T47D (cell line): ENCODE data around the gene IGF2BP3.
A peak's percentile ranks its signal among the peaks of the same experiment; 100 is the strongest.
"Not testable (repeated sequence)": the region's sequence is repeated elsewhere in the genome, so short reads cannot be mapped to it uniquely, and the experiment has no call there.

ENCODE experiments used
- DNase-seq, 2 experiments: peaks; one replicate each; pipeline versions ENCODE4 v3.0.0 to v3.0.0-alpha.2; 2011 to 2012; ENCODE audit warnings: low read depth in 1 of 2, low spot score in 1 of 2
- JUND ChIP-seq: IDR thresholded peaks from 2 replicates; pipeline ENCODE4 v1.6.1; 2012; ENCODE audit warnings: low read depth
- in situ Hi-C: cut with HindIII; loops from 2 replicates; pipeline ENCODE4 v1.10.0; 2016; ENCODE audit warnings: low sequenced_read_pairs, low pct_unique_long_range_greater_than_20kb

IGF2BP3 gene

DNA sequence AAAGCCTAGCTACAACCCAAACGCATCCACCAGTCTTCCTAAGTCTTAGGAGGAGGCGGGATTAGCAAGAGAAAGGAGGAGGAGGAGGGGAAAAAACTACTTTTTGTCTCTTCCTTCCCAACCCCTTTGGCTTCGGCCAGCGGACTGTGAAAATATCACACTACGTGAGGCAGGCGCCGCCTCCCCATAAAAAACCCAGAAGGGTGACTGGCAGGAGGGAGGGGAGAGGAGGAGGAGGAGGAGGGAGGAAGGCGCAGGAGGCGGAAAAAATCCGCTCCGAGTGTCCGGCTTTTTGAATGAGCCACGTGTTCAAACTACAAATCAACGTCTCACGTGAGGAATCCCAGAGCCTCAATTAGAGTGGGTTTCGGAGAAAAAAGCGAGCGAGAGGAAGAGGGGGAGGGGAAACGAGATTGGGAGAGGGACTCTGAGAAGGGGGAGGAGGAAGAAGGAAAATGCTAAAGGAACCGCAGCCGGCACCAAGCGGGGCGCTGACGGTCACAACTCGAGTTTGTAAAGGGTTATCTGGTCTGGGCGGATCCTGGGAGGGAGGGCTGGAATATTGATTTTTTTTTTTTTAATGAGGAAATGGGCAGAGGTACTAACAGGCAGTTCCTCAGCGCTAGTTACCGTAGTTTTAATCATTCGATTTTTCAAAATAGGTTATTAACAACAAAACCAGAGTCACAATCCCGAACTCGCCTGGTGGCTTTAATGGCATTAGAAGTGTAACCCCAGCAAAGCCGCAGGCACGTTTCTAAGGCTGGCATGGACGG lies at the start of gene IGF2BP3:
IGF2BP3 (minus strand) TSS at position 162 of the 776 bp plus-strand sequence. CDS start 381 bp downstream, outside the sequence.
- DNase-seq = peak in 1 of 2 experiments; percentile 41
- TF ChIP-seq JUND = no peak
- in situ Hi-C loops = no loop called here

DNA sequence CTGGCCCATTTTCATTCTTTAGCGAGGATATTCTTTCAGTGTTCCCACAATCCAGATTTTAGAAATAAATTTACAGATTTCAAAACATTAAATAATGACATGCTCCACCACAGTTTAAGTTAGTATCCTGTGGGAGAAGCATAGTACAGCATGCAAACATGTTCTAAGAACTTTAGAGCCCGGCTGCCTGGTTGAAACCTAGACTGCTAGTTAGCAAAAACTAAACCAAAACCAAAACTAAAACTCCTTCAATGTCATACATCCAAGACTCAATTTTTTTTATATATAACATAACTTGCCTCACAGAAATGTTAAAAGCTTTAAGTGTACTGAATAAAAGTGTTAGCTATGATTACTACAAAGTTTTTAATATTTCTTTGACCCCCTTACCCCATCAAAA lies 44.5 kb upstream of the IGF2BP3 start:
- no peak for DNase-seq
- TF ChIP-seq JUND = no peak
- in situ Hi-C loops = no loop called here

DNA sequence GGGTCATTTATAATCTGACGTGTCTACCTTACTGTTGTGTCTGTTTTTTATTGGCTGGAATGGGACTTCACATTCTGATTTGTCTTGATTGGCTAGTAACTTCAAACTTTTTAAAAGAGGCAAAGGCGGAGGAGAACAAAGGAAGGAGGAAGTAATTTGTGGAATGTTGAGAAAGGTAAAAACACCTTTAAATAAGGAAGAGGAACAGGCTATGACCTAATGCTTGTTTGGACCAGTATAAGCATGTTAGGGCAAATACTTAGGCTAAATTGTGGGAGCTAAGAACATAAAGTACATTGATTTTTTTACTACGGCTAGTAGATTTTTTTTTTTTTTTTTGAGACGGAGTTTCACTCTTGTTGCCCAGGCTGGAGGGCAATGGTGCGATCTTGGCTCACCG lies 43.5 kb upstream of the IGF2BP3 start:
- in situ Hi-C loops = not testable (repeated sequence)
- peak in 1 of 2 experiments; percentile 46 for DNase-seq

DNA sequence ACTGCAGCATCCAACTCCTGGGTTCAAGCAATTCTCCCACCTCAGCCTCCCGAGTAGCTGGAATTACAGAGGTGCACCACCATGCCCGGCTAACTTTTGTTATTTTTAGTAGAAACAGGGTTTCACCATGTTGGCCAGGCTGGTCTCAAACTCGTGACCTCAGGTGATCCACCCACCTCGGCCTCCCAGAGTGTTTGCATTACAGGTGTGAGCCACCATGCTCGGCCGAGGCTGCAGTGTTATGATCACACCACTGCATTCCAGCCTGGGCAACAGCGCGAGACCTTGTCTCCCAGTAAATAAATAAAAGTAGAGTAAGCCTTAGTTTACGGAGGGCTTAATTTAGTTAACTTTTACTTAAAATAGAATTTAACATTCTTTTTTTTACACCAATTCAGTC lies 23.7 kb upstream of the IGF2BP3 start:
- DNase-seq = no peak
- in situ Hi-C loops = no loop called here
- TF ChIP-seq JUND = no peak

DNA sequence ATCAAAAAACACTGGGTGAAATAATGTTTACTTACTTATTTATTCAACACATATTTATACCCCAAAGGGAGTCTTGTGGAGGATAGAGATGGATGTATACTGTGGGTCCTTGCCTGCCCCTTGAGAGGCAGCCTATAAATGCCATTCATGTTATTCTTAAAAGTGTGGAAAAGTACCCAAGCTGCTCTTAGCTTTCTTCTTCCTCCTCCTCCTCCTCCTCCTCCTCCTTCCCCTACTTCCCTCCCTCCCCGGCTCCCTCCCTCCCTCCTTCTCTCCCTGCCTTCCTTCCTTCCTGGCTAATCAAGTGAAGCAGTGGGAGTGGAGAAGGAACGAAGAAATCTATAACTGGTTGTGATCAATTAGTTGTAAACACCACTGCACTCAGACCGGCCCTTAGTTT lies 21.2 kb upstream of the IGF2BP3 start:
- TF ChIP-seq JUND = no peak
- in situ Hi-C loops = no loop called here
- DNase-seq = no peak

DNA sequence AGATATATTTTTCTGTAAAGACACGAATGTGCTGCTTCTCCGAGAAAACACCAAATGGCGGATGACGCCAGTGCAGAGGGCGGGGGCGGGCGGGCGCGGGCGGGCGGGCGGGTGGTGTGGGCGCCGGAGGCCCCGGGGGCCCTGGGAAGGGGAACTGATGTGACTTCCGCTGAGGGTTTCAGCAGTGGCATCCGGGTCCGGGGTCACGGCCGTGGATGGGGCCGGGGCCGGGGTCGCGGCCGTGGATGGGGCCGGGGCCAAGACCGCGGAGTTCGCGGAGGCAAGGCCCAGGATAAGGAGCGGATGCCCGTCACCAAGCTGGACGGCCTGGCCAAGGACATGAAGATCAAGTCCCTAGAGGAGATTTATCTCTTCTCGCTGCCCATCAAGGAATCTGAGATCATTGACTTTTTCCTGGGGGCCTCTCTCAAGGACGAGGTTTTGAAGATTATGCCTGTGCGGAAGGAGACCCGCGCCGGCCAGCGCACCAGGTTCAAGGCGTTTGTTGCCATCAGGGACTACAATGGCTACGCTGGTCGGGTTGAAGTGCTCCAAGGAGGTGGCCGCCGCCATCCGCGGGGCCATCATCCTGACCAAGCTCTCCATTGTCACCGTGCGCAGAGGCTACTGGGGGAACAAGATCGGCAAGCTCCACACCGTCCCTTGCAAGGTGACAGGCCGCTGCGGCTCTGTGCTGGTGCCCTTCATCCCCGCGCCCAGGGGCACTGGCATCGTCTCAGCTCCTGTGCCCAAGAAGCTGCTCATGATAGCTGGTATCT lies 20.3 kb upstream of the IGF2BP3 start:
- DNase-seq = no peak
- in situ Hi-C loops = no loop called here
- TF ChIP-seq JUND = no peak

DNA sequence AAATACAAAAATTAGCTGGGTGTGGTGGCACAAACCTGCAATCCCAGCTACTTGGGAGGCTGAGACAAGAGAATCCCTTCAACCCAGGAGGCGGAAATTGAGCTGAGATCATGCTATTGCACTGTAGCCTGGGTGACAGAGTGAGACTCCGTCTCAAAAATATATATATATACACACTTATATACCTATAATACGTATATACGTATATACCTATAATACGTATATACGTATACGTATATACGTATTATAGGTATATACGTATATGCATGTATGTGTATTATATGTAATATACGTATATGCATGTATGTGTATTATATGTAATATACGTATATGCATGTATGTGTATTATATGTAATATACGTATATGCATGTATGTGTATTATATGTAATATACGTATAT lies 18.4 kb upstream of the IGF2BP3 start:
- not testable (repeated sequence) for DNase-seq

DNA sequence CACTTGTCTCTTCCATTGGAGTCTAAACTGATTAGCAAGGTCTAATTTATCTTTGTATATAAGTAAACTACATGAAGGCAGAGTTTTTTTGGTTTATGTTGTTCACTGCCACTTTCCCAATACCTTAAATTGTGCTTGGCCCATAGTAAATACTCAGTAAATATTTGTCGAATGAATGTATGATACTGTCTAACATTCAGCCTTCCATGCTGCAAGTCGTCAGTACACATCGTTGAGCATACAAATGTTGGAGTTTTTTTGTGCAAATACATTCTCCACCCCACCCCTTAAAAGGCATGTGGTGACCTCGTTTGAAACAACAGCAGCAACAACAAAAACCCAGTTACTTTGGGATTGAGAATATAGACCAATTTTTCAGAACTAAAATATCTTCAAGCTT lies 17.4 kb upstream of the IGF2BP3 start:
- no peak for DNase-seq
- no peak for TF ChIP-seq JUND
- in situ Hi-C loops = no loop called here

More for the DNA sequence above, 18.4 kb upstream of the IGF2BP3 start:
- in situ Hi-C loops = not testable (repeated sequence)

DNA sequence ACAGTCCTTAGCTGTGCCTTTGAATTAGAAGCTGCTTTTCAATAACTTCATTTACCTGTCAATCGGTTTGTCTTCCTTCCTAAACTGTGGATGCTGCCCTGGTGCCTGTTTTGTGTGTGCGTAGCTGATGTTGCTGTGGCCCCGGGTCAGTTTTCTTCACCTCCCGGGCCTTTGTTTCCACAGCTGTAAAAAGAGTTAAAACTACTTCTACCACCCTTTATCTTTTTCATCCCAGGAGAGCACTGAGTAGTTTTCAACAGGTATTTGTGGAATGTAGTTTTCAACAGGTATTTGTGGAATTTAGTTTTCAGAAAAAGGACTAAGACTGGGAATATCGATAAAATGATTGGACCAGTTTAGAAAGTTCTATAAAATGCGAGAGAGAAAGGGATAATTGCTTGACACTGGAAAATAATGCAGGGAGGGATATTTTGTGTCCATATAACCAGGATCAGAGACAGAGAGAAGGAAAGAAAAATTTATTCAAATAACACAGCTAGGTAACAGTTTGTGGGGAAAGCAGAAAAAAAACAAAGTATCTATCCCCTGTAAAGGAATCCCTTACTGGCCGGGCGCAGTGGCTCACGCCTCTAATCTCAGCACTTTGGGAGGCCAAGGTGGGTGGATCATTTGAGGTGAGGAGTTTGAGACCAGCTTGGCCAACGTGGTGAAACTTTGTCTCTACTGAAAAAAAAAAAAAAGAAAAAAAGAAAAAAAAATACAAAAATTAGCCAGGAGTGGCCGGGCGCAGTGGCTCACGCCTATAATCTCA lies 15.9 kb upstream of the IGF2BP3 start:
- no peak for TF ChIP-seq JUND
- in situ Hi-C loops = no loop called here
- DNase-seq = no peak

DNA sequence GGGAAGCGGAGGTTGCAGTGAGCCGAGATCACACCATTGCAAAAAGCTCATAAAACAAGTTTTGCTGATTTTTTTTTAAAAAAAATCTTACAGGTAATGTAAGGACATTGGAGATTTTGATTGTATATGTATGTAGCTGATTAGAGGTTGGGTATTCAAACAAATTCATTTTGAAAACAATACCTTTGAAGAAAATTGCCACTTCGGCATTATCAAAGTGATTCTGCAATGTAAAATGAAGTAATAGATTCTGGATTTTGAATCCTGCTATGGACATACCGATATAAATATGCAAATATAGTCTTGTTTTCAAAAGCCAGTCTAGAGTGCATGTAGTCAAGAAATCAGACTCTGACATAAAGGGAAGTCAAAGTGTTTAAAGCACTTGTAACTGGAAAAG lies 12.4 kb upstream of the IGF2BP3 start:
- no peak for DNase-seq
- in situ Hi-C loops = no loop called here
- TF ChIP-seq JUND = no peak

DNA sequence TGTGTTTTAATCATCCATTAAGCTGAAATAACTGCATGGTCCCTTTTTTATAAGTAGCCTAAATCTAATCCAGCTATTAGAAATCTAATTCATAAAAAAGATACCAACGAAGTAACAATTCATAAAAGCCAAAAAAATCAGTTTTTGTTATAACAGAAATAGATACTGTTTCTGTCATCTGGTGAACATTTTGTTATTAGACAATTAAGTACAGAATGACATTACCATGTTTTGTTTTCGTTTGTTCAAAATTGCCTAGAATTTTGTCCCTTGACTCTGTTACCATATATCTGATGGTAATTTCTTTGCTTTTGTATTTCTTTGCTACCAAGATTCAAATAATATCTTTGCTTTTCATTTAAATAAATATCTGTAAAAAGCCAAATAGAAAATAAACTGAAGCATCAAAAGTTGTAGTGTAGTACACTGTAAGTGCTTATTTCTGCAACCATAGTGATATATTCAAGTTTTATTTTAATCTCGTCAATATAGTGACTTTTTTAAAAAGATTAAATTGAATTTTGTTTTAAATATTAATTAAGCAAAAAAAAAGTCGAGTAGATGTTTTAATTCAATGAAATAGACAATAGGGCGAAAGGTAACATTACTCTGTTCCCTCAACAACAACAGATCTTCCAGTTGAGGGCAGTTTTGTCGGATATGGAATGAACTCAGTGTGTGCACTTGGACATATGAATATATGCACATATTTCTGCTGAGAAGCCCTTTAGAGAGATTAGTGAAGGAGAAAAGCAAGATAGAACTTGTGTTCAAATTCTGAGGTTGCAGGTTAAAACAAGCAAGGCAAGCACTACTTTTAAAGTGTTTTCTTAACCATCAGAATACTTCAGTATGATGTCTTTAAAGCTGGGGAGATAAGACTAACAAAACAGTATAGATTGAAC lies 7.9 kb upstream of the IGF2BP3 start:
- no peak for DNase-seq
- in situ Hi-C loops = no loop called here
- no peak for TF ChIP-seq JUND

DNA sequence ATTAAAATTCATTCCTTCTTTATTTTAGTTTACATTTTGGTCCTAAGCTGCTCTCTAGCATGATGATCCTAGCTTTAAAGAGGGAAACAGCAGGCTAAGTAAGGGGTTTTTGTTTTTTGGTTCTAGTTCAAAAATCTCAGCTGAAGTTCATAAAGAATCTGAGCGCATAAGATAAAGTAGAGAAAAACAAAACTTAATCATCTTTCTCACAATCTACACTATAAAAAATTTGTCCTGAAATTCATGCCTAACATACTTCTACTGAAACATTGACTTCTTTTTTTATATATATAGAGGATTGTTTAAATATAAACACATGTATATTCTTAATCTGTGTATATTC lies 6.8 kb upstream of the IGF2BP3 start:
- DNase-seq = no peak
- TF ChIP-seq JUND = no peak
- in situ Hi-C loops = no loop called here
